COLO829 (cell line): Measurements from ENCODE around the gene PGBD5.
"Not testable (repeated sequence)": the region's sequence is repeated elsewhere in the genome, so short reads cannot be mapped to it uniquely, and the experiment has no call there.

ENCODE experiments used
- DNase-seq: peaks from one replicate; pipeline ENCODE4 v3.0.0; 2012; ENCODE audit warnings: low spot score

PGBD5 gene

DNA sequence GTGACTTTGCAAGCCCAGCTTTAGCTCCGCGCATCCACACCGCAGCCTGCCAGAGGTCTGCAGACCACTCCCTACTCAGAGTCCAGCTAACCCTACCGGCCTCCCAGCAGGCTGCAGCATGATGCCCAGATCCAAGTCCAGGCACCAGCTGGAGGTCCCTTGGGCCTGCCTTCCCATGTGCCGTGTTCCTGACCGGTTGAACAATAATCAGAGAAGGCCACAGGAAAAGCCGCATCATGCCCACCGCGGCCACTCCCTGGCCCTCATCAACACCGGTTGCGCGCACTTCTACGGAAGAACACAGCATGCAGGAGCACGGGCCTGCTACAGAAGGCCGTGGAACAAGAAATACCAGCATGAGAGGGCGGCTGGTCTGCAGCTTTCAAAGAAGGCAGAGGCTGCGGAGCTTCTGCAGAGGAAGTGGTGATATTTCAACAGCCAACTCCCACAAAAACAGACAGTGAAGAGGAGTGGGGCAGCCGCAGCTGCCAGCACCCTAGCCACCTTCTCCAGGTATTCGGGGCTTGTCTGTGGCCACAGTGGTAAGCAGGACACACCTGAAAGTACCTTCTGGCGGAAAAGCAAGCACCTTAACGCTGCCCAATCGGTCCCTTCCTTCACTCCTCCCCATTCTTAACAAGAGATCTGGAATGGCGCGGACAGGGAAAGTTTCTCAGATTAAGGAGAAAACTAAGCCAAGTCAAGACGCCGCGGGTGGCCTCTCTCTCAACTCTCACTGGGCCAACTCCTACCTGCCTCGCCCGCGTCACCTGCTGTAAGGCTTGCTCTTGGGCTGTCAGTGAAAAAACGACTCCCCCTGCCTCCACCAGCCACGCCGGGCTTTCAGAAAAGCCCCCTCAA is 1.5 kb downstream of the PGBD5 start:
- DNase-seq = no peak

DNA sequence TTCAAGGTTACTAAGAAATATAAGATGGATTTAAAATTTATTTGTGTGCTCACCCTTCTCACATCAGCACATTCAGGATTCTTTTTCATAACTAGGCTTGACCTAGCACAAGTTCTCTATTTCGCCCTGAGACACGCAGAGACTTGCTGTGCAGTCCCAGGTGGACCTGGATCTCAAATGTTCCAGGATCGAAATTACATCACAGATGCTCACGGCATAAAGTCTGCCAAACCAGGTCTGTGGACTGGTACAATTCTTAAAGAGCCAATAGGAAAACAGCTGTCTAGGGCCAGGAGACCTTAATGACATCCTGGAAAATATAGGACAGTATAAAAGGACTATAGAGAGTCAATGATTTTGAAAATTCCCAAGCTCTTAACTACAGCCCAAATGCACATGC is 2.2 kb downstream of the PGBD5 start:
- no peak for DNase-seq

DNA sequence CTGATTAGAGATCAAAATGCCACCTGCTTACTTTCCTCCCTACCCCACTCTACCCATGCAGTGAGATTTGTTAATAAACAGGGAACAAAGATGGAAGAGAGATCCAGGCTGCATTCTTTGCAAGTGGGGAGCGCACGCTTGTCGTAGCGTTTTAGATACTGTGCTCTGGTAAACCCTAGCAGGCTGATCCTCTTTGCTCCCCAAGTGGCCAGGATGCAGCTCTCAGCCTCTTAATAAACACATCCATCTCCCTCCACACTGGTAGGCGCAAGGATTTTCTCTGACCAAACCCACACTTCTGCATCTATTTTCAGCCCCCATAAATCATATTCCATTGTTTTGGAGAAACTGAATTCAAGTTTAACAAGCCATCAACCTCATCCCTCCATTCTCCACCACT is 2.9 kb downstream of the PGBD5 start:
- no peak for DNase-seq

DNA sequence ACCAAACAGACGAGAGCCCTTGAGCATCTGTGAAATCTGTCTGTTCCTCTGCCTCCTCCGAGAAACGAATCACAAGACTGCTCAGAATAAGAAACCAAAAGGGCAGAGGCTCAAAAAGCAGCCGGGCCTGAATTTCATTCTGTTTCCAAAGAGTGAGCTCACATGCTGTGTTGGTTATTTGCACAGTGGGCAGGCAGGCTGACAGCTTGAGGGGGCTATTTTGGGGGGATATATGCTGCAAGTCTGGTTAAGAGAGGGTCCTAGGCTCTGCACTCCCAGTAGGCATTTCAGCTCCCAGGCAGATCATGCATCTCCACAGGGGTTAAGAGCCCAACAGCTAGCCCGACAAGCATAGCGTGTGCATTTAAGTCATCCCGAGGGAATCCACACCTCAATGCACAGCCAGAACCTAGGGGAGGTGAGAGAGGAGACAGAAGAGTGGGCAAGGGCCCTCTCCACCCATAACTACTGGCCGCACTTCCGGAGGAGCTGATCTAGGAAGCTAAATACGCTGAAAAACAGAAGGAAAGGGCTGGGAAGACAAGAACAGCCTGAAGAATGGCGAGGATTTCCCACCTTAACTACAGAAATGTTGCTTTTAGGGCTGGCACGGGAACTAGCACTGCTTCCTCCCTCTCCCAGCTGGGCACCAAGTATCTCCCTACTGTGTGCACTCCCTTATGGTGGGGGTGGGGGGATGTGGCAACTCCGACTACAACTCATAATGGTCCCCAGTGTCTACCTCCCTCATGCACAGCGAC is 3.7 kb downstream of the PGBD5 start:
- DNase-seq = no peak

DNA sequence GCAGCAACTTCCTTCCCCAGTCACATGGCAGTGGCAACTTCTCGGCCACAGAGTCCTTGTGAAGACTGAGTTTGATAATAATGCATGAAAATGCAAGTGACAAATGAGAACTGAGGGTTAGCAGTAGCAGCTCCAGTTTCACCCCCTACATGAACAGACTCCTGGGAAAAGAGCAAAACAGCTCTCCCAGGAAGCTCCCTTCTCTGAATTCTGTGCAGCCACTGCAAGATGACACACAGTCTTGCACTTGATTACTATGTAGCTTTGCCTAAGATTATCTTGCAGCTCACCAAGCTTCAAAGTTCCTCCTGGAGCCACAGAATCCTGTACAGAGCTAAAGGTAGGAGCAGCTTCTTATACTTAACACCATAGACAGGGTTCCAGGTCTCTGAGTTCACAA is 4.7 kb downstream of the PGBD5 start:
- DNase-seq = no peak

DNA sequence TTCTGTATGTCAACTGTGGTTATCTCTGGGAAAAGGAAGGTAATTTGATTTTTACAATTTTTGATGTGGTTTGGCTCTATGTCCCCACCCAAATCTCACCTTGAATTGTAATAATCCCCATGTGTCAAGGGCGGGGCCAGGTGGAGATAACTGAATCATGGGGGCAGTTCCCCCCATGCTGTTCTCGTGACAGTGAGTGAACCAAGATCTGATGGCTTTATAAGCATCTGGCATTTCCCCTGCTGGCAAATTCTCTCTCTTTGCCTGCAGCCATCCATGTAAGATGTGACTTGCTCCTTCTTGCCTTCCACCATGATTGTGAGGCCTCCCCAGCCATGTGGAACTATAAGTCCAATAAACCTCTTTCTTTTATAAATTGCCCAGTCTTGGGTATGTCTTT is 5.8 kb downstream of the PGBD5 start:
- DNase-seq = not testable (repeated sequence)

DNA sequence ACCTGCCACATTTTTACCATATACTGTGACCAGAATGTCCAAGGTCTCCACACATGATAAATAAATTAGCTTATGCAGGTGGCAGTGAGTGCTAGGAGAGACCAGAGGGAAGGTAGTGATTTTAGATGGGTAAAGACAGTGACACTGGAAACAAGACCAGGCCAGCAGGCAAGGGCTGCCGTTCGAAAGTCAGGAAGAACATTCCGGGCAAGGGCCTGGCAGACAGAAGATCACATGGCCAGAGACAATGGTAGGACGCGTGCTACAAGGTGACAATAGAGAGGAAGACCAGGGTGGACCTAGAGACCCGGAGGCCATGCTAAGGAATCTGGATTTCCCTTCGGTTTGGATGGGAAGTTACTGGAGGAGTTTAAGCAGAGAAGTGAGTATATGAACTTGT is 9.7 kb downstream of the PGBD5 start:
- no peak for DNase-seq

DNA sequence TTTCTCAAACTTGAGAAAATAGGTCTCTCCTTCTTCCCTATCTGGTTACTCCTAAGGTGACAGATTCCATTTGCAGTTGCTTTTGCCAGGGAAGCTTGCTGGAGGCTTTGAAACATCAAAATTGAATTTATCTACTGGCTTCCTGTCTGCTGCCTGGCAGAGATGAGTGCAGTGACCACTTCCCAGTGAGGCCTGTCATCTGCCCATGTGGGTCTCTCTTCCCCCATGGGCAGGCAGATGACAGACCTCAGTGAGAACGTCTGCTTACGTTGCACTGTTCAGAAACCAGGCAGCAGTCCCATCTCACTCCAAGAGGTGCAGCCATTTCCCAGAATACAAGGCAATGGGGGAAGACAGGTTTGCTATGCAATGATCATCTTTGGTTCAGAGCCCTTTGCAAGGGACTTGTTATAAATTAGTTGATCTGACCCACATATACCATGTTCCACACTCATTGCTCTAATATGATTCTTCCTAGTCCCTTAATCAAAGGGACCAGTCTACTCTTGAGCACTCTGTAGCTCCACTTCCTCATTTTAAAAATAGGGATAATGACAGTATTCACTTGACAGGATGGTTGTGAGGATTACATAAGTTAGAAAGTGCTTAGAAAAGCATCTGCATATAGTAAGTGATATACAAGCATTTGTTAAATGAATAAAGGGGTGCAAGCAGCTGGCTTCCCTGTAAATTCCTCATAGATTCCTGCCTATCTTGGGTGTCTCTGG is 10.6 kb downstream of the PGBD5 start:
- no peak for DNase-seq

DNA sequence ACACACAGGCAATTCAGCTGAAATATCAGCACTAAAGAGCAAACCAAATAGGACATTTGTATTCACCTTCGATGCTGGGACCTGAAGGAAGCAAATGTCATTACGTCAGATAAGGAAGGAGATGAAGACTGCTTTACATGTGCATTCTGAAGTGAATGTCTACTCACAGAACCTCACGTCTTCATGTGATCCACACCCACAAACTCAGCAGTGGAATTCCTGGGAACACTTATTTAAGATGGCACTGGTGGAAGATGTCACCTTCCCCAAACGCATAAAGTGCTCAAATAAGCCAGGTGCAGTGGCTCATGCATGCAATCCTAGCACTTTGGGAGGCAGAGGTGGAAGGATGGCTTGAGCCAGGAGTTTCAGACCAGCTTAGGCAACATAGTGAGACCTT is 11.4 kb downstream of the PGBD5 start:
- no peak for DNase-seq

DNA sequence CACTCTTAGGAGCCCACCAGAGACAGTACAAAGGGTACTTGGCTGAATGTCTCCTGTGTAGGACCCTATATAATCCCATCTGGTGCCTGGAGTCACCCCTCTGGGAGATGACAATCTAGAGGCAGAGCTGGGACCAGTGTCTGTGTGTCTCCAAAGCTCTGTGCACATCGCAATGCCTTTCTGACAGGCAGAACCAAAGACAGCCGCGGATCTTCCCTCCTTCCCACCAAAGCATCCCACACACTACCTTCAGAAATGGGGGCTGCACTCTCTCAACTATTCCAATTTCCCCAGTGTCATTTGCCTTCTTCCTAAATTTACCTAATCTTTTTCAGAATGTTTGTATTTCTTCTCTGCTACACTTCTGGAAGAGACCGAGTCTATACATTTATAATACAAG is 12.0 kb downstream of the PGBD5 start:
- no peak for DNase-seq

DNA sequence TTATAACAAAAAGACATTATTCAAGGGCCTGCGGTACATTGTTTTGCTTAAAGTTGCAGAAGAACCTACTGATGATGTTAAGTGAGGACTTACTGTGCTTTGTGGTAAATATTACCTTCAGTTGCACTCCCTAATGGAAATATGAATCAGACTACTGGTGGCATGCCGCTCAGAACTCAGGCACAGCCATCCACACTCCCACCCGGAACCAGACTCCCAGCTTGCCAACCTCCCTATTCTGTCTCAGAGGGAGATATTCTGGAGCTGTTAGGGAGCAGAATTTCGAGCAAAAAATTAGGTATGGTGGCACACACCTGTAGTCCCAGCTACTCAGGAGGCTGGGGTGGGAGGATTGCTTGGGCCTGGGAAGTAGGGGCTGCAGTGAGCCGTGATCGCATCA is 13.1 kb downstream of the PGBD5 start:
- no peak for DNase-seq

DNA sequence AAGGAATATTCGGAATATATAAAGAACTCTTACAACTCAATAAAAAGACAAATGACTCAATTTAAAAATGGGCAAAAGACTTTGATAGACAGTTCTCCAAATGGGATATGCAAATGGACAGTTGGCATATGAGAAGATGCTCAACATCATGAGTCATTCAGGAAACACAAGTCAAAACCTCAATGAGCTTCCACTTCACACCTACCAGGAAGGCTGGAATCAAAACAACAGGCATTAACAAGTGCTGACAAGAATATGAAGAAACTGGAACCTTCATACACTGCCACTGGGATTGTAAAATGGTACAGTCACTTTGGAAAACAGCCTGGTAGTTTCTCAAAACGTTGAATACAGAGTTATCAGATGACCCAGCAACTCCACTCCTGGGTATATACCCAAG is 17.2 kb downstream of the PGBD5 start:
- no peak for DNase-seq

DNA sequence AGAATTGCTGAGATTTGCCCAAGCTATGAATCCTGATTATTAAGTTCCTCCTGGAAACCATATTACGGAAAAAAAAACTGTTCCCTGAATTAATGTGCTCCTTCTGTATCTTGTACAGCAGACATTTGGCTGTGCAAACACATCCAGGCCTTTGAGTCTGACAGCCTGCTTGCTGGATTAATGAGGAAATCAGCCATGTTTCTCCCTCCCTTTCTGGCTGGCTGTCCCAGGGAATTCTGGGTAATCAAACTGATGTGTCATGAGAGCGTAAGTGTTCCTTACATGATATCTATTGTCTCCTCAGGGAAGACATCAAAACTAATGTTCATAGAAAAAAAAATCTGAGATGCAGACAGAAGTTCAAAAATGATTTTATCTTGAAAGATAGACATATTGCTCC is 18.8 kb downstream of the PGBD5 start:
- DNase-seq = no peak

DNA sequence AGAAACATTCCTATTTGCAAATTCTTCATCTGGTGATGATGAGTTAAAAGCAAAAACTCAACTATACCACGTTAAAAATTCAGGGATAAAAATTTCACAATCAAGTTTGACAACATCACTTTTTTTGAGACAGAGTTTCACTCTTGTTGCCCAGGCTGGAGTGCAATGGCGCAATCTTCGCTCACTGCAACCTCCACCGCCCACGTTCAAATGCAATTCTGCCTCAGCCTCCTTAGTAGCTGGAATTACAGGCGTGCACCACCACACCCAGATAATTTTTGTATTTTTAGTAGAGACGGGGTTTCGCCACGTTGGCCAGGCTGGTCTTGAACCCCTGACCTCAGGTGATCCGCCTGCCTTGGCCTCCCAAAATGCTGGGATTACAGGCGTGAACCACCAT is 19.4 kb downstream of the PGBD5 start:
- not testable (repeated sequence) for DNase-seq

DNA sequence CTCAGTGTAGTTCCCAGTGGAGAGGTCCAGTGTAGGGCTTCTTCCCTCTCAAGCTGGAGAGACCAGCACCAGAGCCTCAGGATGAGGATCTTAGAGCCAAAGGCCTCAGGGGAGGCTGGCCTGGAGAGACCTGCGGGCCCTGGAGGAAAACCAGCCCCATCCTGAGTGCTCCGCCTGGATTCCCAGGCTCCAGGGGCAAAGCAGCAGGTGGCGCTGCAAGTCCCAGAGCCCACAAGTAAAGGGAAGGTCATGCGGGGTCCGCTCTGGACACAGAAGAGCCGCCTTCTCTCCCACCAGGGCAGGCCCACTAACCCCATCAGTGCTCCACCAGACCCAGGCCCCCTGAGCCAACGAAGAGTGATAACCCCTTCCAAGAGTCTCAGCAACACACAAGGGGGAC is 22.7 kb downstream of the PGBD5 start:
- DNase-seq = no peak

DNA sequence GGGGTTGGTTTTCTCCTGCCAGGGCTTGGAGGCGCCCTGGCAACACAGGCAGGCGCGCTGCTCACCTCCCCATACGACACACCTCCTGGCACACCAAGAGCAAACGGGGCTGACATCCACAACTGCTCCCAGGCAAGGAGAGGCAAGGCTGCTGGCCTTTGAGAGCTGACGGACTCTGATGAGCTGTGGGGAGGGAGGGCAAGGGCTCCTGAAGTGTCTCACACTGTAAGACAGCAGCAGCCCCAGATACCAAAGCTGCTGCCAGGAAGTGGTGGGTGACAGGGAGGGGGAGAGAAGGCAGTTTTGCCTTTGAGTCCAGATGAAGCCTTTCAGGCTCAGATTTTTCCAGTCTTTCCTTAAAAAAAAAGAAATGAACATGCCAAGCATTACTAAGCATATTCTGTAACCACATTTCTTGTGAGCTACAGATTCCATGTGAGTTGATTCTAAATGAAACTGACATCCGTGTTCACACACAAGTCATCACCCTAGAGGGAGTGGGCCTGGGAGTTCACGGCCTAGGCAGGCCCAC is 24.3 kb downstream of the PGBD5 start:
- no peak for DNase-seq

DNA sequence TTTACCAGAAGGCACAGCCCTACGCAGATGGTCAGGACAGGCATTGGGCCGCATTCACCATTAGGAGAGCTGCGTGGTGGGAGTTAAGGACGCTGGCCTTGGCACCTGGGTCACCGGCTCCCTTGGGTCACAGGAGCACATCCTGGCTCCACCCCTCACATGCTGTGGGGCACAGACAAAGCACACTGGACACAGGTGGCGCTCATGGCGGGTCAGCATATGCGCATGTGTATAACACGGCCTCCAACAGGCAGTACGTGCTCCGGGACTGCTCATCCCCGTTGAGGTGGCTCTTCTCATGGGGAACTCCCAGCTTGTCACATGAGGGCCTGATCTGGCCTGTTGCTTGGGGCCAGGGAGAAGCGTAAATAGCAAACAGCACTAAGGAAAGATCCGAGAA is 25.0 kb downstream of the PGBD5 start:
- DNase-seq = no peak

DNA sequence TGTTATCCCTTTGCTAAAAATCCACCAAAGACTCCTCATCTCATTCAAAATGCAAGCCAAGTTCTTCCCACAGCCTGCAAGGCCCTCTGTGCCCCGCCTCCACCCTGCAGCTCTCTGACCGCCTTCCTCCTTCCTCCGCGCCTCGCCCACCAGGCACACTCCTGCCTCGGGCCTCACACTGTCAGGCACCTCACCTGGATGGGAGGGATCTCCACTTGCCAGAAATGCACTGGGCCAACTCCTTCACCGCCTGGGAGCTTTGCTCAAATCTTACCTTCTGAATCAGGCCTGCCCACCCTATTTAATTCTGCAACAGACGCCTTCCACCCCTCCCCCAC is 26.2 kb downstream of the PGBD5 start:
- DNase-seq = no peak

DNA sequence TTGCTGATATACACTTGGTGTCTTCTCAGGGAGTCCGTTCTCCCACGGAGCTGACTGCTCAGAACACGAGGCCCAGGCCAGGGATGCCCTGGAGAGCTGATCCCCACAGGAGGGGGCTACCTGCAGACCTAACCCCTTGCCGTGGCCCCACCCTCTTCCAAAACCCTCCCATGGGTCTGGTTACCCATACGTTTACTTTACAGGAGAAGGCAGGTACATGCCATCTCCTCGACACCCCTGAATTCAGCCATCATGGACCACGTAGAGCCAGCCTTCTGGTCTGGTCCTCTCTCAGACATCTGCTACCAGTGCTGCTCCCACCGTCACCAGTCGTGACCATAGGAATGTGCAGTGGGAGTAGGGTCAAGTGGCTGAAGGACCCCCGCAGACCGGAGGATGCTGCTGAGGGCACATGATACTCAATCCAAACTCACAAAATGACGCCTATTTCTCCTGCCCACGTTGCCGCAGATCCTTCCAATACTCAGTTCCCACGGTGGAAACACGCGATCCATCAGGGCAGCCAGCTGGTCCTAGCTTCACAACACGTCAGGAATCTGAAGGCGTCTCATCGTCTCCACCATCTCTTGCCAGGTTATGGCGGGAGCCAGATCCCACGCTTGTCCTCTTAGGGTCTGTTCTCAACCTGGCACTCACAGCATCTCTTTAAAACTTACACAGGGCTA is 26.7 kb downstream of the PGBD5 start:
- DNase-seq = no peak

DNA sequence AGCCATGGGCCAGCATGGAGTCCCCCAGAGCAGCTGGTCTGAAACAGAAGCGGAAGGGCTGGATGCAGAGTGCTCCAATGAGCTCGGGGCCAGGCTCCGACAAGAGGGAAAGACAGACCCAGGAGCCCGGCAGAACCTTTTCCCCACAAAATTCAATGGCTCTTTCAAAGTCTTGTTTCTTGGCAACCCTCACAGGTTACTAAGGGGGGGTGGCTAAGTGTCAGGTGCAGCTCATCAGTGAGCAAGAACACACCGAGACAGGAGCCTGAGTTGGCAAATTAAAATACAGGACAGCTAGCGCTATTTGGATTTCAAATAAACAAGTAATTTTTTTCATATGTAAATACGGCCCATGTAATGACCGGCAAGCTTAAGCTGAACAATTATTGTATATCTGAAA is 27.3 kb downstream of the PGBD5 start:
- no peak for DNase-seq

DNA sequence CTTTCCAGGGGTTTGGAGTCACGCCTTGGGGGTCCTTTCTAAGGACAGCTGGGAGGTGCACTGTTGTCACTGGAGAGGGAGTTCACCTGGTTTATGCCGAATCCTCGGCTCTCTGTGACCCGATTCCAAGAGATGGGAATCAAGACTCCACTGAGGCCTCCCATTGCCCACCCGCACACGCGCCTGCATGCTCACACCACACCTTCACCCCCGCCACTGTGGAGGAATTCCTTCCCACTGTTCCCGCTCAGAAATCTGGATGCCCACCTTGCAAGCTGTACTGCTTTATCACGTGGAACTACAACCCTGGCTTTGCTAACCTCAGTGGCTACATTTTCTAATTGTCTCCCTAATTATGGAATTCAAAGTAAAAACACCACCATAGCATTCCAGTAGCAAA is 29.2 kb downstream of the PGBD5 start:
- DNase-seq = no peak

DNA sequence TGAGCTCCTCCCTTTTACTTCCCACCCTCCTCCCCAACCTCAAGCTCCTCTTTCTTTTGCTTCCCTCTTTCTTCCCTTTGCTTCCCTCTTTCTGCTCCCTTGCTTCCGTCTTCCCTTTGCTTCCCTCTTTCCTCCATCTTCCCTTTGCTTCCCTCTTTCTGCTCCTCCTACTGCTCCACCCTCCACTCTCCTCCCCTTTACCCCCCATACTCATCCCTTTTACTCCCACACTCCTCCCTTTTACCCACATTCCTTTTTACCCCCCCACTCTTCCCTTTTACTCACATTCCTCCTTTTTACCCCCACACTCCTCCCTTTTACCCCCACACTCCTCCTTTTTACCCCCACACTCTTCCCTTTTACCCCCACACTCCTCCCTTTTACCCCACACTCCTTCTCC is 30.2 kb downstream of the PGBD5 start:
- DNase-seq = no peak
